T follicular helper cell (primary cell): ENCODE data around the gene C4orf51.
"Not testable (repeated sequence)": the region's sequence is repeated elsewhere in the genome, so short reads cannot be mapped to it uniquely, and the experiment has no call there.

Experiments
- DNase-seq: peaks from one replicate; pipeline ENCODE4 v3.0.0-alpha.2; 2020; ENCODE audit warnings: low read depth
- total RNA-seq, 2 experiments: gene quantifications; one replicate each; lab custom pipeline; 2026; lab: John Stamatoyannopoulos, UW

Gene C4orf51
- total RNA-seq = 0 reads per million in 2 experiments

DNA sequence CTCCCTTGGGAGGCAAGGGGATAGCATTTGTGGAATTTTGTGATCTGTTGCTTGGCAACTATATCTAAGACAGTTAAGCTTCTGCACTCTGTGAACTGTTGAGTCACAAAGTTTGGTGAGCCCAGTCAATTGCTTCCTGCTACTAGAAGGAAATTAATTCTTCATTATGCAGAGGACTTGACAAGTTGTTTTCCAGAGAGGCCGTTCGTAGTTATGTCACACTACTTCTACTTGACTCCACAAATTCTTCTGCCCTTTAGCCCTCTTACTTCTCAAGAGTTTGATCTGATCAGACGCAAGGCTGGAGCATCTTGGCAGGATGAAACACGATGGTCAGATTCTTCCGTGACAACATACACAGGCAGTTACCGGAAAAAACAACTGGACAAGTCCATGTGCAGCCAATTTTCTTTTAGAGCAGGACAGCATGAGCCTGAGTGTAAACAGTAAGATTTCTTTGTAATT, at the start of gene C4orf51:
C4orf51 (plus strand) TSS at position 156 of the 465 bp plus-strand sequence; CDS start at position 214, 58 bp downstream.
- no peak for DNase-seq

DNA sequence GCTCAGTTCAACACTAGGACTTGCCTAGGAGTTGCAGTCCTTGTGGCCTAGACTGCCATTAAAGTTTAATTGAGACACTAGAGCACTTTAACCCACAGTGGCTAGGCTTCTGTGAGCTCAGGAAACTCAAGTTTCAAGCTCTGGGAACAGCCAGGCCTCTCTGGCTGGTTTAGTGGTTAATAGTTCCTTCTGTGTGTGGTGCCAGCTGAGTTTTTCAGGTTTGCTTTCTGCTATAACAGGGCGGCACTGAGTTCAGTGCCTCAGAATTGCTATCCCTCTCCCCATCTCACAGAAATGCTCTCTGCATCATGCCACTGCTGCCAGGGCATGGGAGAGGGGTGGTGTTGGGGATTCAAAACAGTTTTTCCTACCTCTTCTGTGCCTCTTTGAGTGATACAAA, 44.8 kb upstream of the C4orf51 start:
- no peak for DNase-seq

DNA sequence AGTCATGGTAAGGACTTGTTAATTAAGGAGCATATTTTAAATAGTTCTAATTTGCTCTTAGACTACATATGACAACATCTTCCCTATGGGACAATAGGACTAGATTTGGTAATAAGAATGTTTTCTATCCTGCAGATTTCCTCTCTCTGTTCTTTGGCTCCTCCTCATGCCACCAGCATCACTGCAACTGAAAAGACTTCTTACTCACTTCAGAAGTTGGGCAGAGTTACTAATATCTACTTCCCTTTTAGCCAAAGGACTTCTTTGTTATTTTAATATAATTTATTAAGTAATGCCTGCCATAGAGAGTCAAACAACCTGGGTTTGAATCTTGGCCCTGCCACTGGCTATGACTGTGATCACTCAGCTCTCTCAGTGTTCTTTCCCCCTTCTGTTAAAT, 44.3 kb upstream of the C4orf51 start:
- no peak for DNase-seq

DNA sequence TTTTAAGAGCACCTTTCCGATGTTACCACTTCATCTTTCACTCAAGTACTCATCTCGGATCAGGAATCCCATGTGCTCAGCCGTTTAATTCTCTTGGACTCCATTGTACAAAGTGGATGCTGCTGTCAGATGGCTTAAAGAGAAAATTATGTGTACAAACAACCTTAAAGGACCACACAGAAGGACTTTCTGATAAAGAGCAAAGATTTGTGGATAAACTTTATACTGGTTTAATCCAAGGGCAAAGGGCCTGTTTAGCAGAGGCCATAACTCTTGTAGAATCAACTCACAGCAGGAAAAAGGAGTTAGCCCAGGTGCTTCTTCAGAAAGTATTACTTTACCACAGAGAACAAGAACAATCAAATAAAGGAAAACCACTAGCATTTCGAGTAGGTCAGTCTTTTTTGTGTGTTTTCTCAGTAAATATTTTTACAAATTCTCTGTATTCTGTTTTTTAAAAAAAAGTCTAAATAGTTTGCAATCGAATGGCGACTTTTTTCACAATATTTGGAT, 40.7 kb upstream of the C4orf51 start:
- DNase-seq = no peak

DNA sequence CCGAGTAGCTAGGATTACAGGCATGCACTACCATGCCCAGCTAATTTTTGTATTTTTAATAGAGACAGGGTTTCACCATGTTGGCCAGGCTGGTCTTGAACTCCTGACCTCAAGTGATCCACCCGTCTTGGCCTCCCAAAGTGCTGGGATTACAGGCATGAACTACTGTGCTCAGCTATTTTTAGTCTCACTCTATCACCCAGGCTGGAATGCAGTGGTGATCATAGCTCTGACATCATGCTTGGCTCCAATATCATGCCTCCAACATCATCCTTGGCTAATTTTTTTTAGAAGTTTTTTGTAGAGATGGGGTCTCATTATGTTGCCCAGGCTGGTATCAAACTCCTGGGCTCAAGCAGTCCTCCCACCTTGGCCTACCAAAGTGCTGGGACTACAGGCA, 39.7 kb upstream of the C4orf51 start:
- not testable (repeated sequence) for DNase-seq

DNA sequence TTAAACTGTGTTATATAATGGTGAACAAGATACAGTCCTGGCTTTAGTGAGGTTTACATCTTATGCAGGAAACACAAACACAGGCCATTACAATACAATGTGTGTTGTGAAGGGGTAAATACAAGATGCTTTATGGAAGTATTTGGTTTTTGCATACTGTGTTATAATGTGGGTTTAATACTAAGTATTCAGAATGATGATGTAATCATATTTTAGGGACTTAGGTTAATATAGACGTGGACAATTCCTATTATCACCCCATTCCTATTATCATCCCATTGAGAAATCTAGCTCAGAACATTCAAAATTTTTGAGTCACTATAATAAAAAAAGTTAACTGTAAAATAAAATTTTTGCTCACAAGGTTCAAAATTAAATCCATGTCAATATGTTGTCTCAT, 36.7 kb upstream of the C4orf51 start:
- no peak for DNase-seq

DNA sequence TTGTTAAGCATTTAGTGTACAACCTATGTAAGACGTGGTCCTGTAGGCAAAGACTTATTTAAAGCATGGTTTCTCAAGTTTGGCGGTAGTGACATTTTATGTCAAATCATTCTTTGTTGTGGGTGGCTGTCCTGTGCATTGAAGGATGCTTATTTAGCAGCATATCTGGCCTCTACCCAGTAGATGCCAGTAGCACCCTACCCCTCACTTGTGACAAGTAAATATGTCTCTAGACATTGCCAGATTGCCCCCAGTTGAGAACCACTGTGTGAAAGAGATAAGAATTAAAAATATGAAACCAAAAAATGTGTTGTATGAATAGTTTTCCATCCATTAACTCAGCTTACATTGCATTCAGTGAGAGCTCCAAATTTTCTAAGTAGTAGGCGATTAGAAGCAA, 35.2 kb upstream of the C4orf51 start:
- DNase-seq = no peak

DNA sequence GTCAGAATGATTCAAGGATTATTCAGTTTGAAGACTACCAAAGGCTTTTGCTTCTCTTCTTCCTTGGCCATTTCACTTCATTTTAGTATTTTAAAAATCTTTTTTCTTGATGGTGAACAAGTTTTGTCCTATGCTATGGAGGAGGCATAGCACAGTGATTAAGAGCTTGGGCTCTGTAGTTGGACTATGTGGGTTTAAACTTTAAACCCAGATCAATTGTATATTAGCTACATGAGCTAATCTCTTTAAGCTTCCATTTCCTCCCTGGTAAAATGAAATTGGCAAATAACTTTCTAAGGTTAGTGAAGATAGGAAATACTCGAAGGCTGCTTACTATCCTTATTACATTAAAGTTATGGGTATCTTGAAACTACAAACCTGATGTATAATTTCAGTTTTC, 23.8 kb upstream of the C4orf51 start:
- DNase-seq = no peak

DNA sequence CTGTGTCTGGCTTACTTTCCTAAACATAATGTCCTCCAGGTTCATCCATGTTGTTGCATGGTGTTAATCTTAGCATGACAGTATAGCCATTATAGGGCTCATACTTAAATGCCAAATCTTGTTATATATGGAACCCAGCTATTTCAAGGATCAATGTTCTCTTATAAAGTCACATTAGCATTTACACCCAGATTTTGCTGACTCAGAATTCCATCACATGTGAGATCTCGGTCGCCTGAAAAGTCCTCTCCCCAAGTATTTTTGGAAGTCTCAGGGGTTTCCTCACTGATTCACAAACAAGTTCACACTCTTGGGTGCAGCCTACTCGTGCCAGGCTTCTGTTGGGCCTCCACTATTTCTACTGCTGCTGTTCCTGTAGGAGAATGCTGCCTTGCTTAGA, 19.9 kb upstream of the C4orf51 start:
- no peak for DNase-seq

DNA sequence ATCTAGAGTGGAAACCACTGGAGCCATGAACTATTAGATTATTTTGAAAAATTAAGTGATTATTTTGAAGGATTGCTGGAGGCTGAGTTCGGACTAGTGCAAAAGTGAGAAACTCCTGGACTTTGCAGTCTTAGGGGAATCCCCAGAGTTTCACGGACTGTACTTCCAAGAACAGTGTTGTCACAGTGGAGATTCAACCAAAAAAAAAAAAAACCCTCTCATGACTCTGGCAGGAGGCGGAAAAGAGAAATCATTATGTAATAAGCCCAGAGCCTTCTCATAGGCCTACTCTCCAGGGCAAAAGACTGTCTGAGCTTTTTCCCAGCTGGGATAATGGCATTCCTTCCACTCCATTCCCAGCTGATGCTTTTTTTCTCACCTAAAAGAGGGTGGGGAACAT, 16.8 kb upstream of the C4orf51 start:
- no peak for DNase-seq

DNA sequence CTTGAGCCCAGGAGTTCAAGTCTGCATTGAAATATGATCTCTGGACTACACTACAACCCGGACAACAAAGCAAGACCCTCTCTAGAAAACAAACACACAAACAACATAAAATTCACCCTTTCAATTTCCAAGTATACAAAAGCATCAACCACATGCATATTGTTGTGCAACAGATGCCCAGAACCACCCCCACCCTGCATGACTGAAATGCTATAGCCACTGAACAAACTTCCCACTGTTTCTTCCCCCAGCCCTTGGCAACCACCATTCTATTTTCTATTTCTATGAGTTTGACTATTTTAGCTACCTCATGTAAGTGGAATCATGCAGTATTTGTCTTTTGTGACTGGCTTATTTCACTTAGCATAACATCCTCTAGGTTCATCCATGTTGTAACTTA, 14.2 kb upstream of the C4orf51 start:
- no peak for DNase-seq

DNA sequence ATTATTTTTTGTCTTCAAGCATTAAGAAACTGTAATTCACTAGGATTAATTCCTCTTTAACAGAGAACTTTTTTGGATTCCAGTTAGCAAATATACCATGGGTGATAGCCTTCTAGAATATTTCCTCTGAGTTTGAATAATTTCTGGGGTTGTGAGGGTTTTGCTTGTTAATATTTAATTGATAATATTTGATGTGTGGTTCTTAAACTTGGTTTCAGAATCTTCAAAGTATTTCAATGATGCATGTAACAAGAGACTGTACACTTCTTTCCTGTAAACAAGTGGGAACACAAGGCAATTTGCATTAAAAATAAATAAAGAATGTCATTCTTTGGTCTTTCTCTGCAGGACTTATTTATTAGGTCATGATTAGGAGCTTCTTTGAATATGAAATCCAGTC, 9.5 kb upstream of the C4orf51 start:
- no peak for DNase-seq

DNA sequence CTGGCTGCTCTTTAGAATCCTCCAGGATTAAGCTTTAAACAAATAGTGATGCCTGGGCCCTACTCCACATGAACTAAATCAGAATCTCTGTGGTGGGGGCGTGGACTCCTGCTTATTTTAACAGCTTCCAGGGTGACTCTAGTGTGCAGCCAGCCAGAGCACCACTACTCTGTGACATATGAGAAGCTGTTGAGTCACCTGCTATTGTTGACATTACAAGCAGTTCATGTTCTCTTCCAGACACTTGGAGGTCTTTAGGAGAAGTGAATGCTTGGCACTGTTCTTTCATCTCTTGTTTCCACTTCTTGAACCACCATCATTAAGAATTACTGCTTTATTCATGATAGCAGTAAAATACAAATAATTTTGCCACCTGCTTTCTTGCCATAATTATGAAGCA, 426 bp upstream of the C4orf51 start:
- DNase-seq = no peak

DNA sequence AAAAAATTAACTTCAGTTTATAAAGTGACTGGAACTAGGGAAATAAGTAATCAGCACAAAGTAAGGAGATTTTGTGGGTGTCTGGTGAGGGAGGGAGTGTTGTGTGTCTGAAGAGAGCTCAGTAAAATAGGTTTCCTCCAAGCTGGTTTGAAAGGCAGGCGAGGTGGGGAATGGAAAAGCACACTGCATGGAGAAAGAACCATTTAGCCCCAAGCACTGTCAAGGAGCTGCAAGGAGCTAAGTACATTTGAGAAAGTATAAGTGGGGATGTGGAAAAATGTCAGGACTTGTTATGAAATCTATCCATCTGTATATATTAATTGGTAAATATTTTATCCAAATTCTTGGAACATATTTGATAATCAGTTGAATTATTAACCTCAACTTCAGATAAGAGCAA, 956 bp downstream of the C4orf51 start:
- no peak for DNase-seq

DNA sequence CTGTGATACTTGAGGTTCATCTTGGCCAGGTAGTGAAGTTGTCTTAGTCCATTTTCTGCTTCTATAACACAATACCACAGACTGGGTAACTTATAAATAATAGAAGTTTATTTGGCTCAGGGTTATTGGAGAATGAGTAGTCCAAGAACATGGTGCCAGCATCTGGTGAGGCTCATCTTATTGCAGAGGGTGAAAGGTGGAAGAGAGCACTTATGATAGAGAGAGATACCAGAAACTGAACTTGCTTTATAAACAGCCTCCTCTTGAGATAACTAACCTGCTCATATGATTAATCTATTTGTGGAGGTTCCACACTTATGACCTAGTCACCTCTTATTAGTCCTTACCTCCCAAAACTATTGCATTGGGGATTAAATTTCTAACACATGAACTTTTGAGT, 1.6 kb downstream of the C4orf51 start:
- no peak for DNase-seq

DNA sequence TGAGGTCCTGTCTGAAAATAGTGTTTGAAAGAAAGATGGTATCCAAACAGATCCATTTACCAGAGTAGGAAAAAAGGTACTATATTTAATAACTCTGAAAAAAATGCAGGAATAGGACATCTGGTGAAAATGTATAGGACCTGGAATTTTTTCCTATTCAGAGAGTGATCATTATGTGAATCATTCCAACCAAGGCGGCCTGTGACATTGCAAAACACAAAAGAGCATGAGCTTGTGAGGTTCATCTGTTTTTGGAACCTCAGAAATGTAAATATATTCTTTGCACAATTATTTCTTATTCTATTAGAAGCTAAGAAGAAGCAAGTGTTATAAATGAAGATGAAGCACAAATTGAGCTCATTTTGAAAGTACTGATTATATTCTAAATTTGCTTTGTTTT, 2.0 kb downstream of the C4orf51 start:
- DNase-seq = no peak

DNA sequence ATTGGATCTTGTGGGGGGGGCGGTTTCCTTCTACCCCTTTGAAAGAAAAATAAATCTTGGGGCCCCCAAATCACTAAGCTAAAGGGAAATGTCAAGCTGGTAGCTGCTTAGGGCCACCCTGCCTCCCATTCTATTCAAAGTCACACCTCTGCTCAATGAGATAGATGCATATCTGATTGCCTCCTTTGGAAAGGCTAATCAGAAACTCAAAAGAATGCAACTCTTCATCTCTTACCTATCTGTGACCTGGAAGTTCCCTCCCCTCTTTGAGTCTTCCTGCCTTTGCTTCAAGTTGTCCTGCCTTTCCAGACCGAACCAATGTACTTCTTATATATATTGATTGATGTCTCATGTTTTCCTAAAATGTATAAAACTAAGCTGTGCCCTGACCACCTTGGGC, 7.0 kb downstream of the C4orf51 start:
- DNase-seq = no peak

DNA sequence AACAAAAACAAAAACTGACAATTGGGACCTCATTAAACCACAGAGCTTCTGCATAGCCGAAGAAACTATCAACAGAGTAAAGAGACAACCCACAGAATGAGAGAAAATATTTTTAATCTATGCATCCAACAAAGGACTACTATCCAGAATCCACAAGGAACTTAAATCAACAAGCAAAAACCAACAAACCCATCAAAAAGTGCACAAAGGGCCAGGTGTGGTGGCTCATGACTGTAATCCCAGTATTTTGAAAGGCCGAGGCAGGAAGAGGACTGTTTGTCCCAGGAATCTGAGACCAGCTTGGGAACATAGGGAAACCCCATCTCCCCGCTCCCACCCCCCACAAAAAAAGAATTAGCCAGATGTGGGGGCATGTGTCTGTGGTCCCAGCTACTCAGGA, 10.7 kb downstream of the C4orf51 start:
- DNase-seq = no peak

DNA sequence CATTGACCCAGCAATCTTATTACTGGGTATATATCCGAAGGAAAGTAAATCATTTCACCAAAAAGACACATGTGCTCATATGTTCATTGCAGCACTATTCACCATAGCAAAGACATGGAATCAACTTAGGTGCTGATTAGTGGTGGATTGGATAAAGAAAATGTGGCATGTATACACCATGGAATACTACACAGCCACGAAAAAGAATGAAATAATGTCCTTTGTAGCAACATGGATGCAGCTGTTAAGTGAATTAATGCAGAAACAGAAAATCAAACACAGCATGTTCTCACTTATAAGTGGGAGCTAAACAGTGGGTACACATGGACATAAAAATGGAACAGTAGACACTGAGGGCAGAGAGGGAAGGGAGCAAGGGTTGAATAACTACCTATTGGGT, 11.5 kb downstream of the C4orf51 start:
- DNase-seq = not testable (repeated sequence)

DNA sequence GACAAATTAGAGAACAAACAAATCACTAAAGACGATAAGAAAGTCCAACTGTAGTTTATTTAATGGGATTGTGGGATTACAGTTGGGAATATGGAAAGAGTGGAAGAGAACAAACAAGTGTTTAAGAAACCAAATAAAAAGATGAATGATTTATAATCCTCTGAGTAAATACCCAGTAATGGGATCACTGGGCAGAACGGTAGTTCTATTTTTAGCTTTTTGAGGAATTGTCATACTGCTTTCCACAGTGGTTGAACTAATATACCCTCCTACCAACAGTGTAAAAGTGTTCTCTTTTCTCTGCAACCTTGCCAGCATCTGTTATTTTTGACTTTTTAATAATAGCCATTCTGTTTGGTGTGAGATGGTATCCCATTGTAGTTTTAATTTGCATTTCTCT, 15.0 kb downstream of the C4orf51 start:
- no peak for DNase-seq

DNA sequence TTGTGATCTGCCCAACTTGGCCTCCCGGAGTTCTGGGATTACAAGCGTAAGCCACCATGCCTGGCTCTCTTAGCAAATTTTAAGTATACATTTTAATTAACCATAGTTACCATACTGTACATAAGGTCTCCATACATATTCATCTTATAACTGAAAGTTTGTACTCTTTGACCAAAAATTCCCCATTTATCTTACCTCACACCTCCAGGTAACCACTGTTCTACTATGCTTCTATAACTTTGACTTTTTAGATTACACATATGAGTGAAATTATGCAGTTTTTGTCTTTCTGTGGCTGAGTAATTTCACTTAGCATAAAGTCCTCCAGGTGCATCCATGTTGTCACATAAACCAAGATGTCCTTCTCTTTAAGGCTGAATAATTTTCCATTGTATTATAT, 17.4 kb downstream of the C4orf51 start:
- DNase-seq = no peak

DNA sequence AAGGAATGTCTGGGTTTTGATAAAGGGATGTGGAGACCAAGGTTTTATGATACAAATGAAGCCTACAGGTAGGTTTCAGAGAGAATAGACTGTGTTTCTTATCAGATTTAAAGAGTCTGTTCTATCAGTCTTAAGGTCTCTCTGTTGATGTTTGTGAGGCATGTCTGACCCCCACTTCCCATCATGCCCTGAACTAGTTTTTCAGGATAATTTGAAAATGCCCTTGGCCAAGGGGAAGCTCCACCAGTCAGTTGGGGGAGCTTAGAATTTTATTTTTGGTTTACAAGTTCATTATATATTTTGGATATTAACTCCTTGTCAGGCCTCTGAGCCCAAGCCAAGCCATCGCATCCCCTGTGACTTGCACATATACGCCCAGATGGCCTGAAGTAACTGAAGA, 18.6 kb downstream of the C4orf51 start:
- DNase-seq = no peak

DNA sequence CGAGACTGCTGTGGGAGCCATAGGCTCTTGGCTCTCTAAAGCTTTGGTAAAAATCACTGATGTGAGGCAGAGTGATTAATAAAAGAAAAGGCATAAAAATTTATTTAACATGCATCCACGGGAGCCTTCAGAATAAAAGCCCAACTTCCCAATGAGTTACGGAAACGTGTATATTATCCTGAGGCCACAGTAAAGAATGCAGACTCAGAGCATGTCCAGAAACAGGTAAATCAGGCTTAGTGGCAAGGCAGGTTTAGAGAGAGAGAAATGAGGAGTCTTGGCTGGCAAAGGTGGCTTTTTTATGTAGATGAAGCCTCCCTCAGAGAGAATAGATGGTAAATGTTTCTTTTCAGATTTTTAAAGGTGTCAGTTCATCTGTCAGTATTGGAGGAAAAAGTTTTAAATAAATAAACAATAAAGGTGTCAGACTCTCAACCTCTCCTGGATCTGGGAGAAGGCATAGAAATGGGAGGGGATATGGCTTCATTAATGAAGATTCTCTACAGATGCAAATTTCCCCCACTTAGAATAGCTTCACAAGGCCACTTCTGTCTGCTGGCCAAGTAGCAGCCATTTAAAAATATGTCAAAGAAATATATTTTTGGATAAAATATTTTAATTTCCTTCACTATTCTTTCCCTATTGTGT, 24.0 kb downstream of the C4orf51 start:
- DNase-seq = no peak

DNA sequence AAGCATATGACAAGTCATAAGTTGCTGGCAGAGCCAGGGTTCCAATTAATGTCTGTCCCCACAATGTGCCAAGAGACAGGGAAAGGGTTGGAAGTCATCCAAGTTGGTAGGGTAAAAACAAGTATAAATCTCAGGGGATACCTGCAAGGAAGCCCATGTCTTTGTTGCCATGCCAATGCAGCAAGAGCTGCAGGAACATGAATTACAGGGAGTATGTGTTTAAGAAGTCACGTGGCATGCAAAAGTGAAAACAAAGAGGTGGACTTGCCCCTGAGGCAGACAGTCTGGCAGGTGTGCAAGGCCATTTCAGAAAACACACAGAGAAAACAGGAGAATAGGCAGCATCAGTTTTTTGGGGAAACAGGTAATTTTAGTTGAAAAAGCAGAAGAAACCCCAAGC, 29.4 kb downstream of the C4orf51 start:
- DNase-seq = no peak
